Measurements from ENCODE around the gene TRIM7.

GRCh38 chr5:181239062-181239663 is 34.2 kb upstream of the TRIM7 start:
- no peak for TF ChIP-seq EZH2 (IDR thresholded peaks at IDR 0.05; ENCODE audit: borderline replicate concordance, insufficient read depth, low read length, poor library complexity, severe bottlenecking)
- no peak for TF ChIP-seq CTCF (IDR thresholded peaks at IDR 0.05; ENCODE audit: poor library complexity, severe bottlenecking)
- TF ChIP-seq TAF1 (IDR thresholded peaks at IDR 0.05; ENCODE audit: low read depth), result no peak
- TF ChIP-seq POLR2AphosphoS5 (IDR thresholded peaks at IDR 0.05), result no peak
- no peak for TF ChIP-seq EP300 (conservative IDR thresholded peaks at IDR 0.05; ENCODE audit: poor library complexity, severe bottlenecking)
- TF ChIP-seq RAD21 (conservative IDR thresholded peaks at IDR 0.05), result no peak
- TF ChIP-seq MXI1 (conservative IDR thresholded peaks at IDR 0.05; ENCODE audit: poor library complexity, severe bottlenecking), result no peak
- no peak for TF ChIP-seq SMC3 (conservative IDR thresholded peaks at IDR 0.05; ENCODE audit: poor library complexity)
- TF ChIP-seq, protein P1, sequence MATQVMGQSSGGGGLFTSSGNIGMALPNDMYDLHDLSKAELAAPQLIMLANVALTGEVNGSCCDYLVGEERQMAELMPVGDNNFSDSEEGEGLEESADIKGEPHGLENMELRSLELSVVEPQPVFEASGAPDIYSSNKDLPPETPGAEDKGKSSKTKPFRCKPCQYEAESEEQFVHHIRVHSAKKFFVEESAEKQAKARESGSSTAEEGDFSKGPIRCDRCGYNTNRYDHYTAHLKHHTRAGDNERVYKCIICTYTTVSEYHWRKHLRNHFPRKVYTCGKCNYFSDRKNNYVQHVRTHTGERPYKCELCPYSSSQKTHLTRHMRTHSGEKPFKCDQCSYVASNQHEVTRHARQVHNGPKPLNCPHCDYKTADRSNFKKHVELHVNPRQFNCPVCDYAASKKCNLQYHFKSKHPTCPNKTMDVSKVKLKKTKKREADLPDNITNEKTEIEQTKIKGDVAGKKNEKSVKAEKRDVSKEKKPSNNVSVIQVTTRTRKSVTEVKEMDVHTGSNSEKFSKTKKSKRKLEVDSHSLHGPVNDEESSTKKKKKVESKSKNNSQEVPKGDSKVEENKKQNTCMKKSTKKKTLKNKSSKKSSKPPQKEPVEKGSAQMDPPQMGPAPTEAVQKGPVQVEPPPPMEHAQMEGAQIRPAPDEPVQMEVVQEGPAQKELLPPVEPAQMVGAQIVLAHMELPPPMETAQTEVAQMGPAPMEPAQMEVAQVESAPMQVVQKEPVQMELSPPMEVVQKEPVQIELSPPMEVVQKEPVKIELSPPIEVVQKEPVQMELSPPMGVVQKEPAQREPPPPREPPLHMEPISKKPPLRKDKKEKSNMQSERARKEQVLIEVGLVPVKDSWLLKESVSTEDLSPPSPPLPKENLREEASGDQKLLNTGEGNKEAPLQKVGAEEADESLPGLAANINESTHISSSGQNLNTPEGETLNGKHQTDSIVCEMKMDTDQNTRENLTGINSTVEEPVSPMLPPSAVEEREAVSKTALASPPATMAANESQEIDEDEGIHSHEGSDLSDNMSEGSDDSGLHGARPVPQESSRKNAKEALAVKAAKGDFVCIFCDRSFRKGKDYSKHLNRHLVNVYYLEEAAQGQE (IDR thresholded peaks at IDR 0.05; ENCODE audit: borderline replicate concordance), result no peak

Data from neural cell (in vitro differentiated cells).